ENCODE data around the gene METRN. TPM values are rescaled to one million over a fixed set of nuclear protein-coding genes. Genes with fewer than 3 reads are reported as not detected.

METRN gene
- polyA plus RNA-seq, 2 of the 4 experiments (the other 2 are of a cell fraction), result 41.0 to 82.2 TPM

- Histone ChIP-seq H3K27ac (peak overlapping the region; percentile 84 to 97), H3K4me1 (peaks cover 38% of the 10 kb centered on the region), H3K4me3 (peak overlapping the region; percentile 74), H3K9me3 (no peaks in the 10 kb centered on the region), H3K4me2 (peak overlapping the region; percentile 93)
- ATAC-seq, result peak in 1 of 2 experiments; percentile 2; a peak in 3 of 6 replicates
- ChIA-PET CTCF (interaction anchor here (0.7 to 2.9 kb wide), 11 partner anchors 14 to 111 kb away, joined by 3 to 15 read pairs (median 4); partner anchors contain the start of gene RHOT2), POLR2A (interaction anchor here (0.6 to 2.0 kb wide), 5 partner anchors 9 to 94 kb away, joined by 3 to 12 read pairs (median 5); partner anchors contain the start of genes ANTKMT and WDR24)
- FAIRE-seq, result no peak
- DNase-seq (ENCODE audit: low read depth in 1 of 2, low spot score in 1 of 2), result peak in 1 of 2 experiments; percentile 69
- TF ChIP-seq PBX3 (IDR thresholded peaks at IDR 0.05) (0 out of 2 replicates have a peak, but pooled peaks have one; percentile 19), MAX (IDR thresholded peaks at IDR 0.05) (peak; percentile 49; the same call in 1 of the 2 replicates), JUN (IDR thresholded peaks at IDR 0.05) (peak in 1 of 2 experiments; percentile 44; a peak in 4 of 5 replicates), PHF8 (IDR thresholded peaks at IDR 0.05; ENCODE audit: borderline replicate concordance, low read depth) (0 out of 2 replicates have a peak, but pooled peaks have one; percentile 0), SREBF2 (IDR thresholded peaks at IDR 0.05) (no peak), USF2 (IDR thresholded peaks at IDR 0.05) (no peak), ELK1 (IDR thresholded peaks at IDR 0.05; ENCODE audit: low read depth, low read length) (no peak), HOXB13 (CRISPR knock-in tag; IDR thresholded peaks at IDR 0.05; ENCODE audit: low read depth) (no peak)
- WGBS (ENCODE audit: missing lambda C conversion rate), result 44% methylated on average over 30 of the region's 44 CpGs
Observed at GRCh38 chr16:680967-681745, 33.8 kb upstream of the METRN start.

- no peaks in the 10 kb centered on the region for H3K9me3 ChIP-seq
- peak overlapping the region; percentile 74; the same call in 2 of the 3 replicates for H3K4me3 ChIP-seq
- ATAC-seq (no peak), DNase-seq (ENCODE audit: low read depth in 1 of 2, low spot score in 1 of 2) (no peak), FAIRE-seq (no peak)
- ChIA-PET POLR2A (interaction anchor here (0.6 to 2.0 kb wide), 3 partner anchors 8 to 95 kb away, joined by 5 to 12 read pairs (median 6); partner anchors contain the start of genes ANTKMT and WDR24), CTCF (interaction anchor here (1.0 to 2.9 kb wide), 8 partner anchors 14 to 111 kb away, joined by 3 to 15 read pairs (median 5); partner anchors contain the start of gene RHOT2)
- H3K4me1 ChIP-seq, result peaks cover 38% of the 10 kb centered on the region
- H3K4me2 ChIP-seq, result peak overlapping the region; percentile 93
- 90% methylated on average over 24 of the region's 28 CpGs for WGBS (ENCODE audit: missing lambda C conversion rate)
- no peak for TF ChIP-seq ATOH8 (CRISPR knock-in tag; IDR thresholded peaks at IDR 0.05; ENCODE audit: low read depth)
- TF ChIP-seq JUNB (IDR thresholded peaks at IDR 0.05), result no peak
- no peak for TF ChIP-seq NPAS2 (CRISPR knock-in tag; IDR thresholded peaks at IDR 0.05; ENCODE audit: borderline replicate concordance)
- TF ChIP-seq PBX3 (IDR thresholded peaks at IDR 0.05), result peak; percentile 37; the same call in 1 of the 2 replicates
- TF ChIP-seq JUN (IDR thresholded peaks at IDR 0.05), result no peak
- peak; percentile 41 for TF ChIP-seq POLR2A (IDR thresholded peaks at IDR 0.05; ENCODE audit: low read length)
- TF ChIP-seq SMC3 (IDR thresholded peaks at IDR 0.05), result no peak
- peak; percentile 51; the same call in 2 of the 3 replicates for TF ChIP-seq BCL3 (IDR thresholded peaks at IDR 0.05)
- TF ChIP-seq E2F6 (IDR thresholded peaks at IDR 0.05; ENCODE audit: borderline replicate concordance, low read depth), result no peak
- TF ChIP-seq FOXS1 (CRISPR knock-in tag; IDR thresholded peaks at IDR 0.05), result no peak
- TF ChIP-seq HOXB13 (CRISPR knock-in tag; IDR thresholded peaks at IDR 0.05; ENCODE audit: low read depth), result no peak
- no peak for TF ChIP-seq FOSB (CRISPR knock-in tag; IDR thresholded peaks at IDR 0.05)
- TF ChIP-seq MAX (IDR thresholded peaks at IDR 0.05), result peak; percentile 37; the same call in 1 of the 2 replicates
- no peak for TF ChIP-seq HOXA7 (CRISPR knock-in tag; IDR thresholded peaks at IDR 0.05)
- TF ChIP-seq RCOR1 (IDR thresholded peaks at IDR 0.05; ENCODE audit: low read depth, low read length), result no peak
- TF ChIP-seq ZFP36 (IDR thresholded peaks at IDR 0.05; ENCODE audit: borderline replicate concordance, partially characterized antibody), result no peak
- peak overlapping the region in 1 of 2 experiments; percentile 97; a peak in 1 of 6 replicates for H3K27ac ChIP-seq
Observed at GRCh38 chr16:681746-682427, 33.0 kb upstream of the METRN start.
